OCI-LY1 (cell line): ENCODE data around the gene KHDC4.

Experiments
- EZH2 ChIP-seq: fragments of 200-600 bp; sonication (generic), shearing (Covaris generic); IDR thresholded peaks from 2 replicates; pipeline ENCODE4 v1.8.0; 2017; ENCODE audit warnings: borderline replicate concordance, mixed run types, mild to moderate bottlenecking, antibody characterized with exemption, low read length, moderate library complexity, mixed read lengths
- TF ChIP-seq, protein P1 (sequence below): fragments of 200-600 bp; sonication (generic), shearing (Covaris generic); IDR thresholded peaks from 2 replicates; pipeline ENCODE4 v1.5.1; 2017; ENCODE audit warnings: mild to moderate bottlenecking, antibody characterized with exemption, low read length, moderate library complexity, mixed read lengths

DNA sequence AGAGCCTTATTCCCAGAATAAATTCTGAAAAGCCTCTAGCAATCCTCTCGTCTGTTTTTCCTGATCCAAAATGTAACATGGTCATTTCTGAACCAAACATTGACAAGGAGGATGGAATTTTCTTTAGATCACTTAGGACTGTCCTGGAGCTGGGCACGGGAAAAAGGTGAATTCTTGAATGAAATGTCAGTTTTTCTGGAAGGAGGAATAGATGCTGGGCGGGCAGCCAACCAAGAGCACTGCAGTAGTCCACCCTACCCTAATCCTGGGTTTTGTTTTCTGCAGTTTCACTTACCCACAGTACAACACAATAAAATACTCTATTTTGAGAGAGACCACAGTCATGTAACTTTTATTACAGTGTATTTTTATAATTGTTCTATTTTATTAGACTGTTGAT is 44.0 kb downstream of the KHDC4 start:
- TF ChIP-seq, protein P1, sequence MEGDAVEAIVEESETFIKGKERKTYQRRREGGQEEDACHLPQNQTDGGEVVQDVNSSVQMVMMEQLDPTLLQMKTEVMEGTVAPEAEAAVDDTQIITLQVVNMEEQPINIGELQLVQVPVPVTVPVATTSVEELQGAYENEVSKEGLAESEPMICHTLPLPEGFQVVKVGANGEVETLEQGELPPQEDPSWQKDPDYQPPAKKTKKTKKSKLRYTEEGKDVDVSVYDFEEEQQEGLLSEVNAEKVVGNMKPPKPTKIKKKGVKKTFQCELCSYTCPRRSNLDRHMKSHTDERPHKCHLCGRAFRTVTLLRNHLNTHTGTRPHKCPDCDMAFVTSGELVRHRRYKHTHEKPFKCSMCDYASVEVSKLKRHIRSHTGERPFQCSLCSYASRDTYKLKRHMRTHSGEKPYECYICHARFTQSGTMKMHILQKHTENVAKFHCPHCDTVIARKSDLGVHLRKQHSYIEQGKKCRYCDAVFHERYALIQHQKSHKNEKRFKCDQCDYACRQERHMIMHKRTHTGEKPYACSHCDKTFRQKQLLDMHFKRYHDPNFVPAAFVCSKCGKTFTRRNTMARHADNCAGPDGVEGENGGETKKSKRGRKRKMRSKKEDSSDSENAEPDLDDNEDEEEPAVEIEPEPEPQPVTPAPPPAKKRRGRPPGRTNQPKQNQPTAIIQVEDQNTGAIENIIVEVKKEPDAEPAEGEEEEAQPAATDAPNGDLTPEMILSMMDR = no peak
- TF ChIP-seq EZH2 = no peak
